HPDE6-E6E7 (cell line): Measurements from ENCODE around the gene MAPK7.

Experiments used
- DNase-seq: peaks from one replicate; pipeline ENCODE4 v3.0.0; 2011; ENCODE audit warnings: missing footprints; ENCODE audit errors: extremely low spot score

The MAPK7 gene

DNA sequence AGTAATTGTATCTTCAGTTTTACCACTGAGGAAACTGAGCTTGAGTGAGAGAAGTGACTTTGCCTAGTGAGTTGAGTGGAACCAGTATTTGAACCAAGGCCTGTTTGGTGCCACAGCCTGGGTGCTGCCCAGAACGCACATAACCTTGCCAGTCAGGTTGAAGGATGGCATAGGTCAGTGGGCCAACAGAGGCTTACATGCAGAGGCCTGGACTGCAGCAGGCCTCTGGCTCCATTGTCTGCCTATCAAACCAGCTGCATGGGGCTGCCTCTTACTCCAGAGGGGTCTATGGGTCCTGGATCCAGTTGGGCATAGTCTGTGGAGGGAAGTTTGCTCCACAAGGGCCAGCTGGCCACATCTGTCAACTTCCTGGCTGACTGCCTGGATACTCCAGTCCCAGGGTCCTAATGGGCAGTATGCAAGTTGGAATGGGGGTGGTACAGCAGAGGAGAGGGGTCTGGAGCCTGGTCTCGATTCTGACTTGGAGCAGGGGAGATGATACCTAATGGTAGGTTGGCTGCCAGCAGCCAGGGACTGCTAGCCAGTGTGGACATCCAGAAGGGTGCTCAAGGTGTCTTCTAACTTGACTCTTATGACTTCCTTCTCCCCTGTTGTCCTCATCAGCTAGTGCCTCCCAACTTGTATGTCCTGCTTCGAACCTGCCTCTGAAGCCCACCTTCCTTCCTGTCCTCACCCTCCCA lies 21.6 kb downstream of the MAPK7 start:
- DNase-seq = no peak

DNA sequence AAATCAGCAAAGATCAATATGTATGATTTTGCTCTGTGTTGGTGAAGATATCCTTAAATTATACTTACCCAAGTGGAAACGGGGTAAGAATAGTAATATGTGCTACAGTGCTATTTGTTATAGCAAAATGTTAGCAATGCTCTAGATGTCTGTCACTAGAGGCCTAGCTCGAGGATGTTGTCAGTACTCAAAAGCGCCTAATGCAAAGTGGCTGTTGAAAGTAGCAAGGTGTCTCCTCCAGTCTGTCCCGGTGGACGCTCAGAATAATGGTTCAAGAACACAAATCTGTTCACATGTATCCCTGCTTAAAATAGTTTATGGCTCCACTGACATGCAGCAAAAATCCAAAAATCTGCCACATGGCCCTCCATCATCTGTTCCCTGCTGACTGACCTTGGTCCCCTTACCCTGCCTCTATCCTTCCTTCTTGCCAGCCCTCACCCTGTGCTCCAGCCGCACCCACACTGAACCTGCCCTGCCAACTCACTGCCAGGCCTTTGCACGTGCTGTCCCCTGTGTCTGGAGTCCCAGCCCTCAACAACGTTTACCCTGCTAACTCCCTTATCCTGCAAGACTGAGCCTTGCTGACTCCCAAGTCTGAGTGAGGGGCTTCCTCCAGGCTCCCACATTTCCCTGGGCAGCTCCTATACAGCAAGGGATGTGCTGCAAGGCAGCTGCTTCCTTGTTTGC lies 23.2 kb downstream of the MAPK7 start:
- no peak for DNase-seq

DNA sequence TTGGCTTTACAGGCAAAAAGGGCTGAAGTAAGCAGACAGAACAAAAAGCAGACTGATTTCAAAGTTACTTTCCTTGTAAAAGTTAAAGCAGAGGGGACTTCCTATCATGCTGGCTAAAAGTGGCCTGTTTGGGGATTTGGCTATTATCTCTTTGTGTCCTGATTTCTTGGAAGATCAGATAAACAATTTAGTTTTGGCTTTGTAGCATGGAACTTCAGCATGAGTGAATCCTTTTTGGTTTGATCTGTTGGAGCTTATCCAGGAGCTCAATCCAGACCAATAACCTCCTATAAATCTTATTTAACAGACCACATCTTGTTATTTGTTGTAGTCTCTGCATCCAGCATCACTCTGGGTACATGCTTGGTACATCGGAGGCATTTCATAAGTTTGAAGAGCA lies 23.9 kb downstream of the MAPK7 start:
- no peak for DNase-seq

DNA sequence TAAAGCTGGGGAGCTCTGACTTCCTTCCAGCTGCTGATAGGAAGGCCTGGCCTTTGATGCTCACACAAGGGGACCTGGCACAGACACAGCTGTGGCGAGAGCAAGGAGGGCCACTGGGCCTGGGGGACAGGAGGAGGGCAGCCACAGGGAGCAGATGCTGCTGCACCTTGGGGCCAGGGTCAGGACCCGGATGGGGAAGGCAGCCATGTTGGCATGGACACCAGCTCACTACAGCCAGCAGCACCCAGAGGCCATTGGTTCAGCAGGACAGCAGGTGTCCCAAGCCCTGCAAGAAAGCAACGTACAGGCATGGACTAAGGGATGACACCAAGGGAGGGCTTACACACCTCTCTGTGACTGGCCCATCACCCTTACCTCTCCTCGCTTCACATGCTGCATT lies 24.7 kb downstream of the MAPK7 start:
- DNase-seq = no peak

DNA sequence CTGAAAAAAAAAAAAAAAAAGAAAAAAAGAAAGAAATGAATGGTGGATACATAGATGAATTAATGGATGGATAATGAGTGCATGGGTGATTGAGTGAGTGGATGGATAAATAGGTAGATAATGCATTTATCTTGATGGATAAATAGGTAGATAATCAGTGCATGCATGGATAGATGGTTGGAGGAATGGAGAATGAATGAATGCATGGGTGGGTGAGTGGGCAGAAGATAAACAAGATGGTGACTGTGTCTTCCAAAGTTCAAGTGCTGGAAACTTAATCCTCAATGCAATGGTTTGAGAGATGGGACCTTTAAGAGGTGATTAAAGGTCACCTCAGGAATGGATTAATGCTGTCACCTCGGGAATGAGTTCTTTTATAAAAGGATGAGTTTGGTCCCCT lies 26.0 kb downstream of the MAPK7 start:
- DNase-seq = no peak

- no peak for DNase-seq
Measured at GRCh38 chr17:19405114-19405513, 26.8 kb downstream of the MAPK7 start.

DNA sequence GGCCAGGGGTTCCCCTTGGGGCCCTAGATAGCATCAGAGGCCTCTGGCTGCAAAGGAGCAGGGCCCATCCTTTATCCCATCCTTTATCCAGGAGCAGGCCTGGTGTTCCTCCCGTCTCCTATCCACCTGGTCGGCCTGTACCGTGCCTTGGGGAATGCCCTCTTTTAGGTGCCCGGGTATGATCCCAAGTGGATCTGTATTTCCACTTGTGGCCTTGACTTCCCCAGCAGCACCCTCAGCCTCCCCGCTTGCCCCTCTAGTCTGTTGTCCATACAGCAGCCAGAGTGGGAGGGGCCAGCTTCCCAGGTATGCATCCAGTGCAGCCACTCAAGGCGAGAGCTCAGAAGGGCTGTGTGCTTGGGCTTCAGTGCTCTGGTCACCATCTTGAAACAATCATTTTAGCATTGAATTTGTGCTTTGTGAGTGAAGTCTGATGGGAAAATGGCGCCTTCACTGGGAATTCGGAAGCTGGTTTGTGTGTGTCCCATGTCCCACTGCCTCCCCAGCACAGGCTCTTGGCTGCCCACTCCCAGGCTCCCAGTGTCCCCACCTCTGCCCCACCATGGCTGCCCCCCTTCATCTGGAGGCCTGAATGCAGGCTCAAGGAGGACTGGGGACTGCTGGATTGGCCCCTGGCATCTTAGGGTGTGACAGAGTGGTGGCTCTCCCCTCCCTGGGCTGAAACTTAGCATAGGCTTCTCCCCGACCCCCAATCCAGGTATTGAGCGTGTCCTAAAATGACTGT lies 29.5 kb downstream of the MAPK7 start:
- no peak for DNase-seq

GRCh38 chr17:19408346-19408710 lies 30.0 kb downstream of the MAPK7 start:
- no peak for DNase-seq

- DNase-seq = no peak
Measured at GRCh38 chr17:19409066-19409465, 30.8 kb downstream of the MAPK7 start.

DNA sequence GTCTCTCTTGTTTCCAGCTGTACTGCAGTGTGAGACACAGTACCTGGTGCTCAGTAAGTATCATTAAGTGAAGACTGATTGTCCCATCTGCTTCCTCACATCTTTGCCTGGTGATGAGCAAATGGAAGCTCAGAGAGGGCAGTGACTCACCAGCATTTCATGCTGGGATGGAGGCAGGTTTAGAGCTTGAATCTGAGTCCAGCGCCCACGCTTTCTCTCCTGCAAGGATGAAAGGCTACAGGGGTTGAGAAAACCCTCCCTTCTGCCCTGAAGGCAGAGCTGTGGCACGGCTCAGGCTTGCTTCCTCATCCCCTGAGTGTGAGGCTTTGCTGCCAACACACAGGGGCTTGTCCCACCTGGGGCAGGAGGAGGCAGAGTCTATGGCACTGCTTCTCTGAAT lies 31.2 kb downstream of the MAPK7 start:
- peak; percentile 61 for DNase-seq

DNA sequence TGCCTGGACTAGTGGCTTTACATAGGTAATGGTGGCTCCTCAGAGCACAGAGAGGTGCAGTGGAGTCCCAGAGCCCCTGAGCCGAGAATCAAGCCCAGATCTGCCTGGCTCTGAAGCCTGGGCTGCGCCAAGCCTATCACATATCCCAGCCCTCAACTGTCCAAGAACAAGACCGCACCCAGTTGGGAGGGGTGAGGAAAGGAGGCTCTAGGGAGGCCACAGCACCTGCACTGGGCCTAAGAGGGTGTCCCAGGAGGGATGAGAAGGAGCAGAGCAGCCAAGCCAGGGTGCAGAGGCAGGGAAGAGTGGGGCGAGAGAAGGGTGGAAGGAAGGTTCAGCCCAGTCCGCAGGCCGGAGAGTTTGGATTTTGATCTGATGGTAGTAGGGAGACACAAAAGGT lies 31.8 kb downstream of the MAPK7 start:
- no peak for DNase-seq

- no peak for DNase-seq
Measured at GRCh38 chr17:19410875-19411620, 32.8 kb downstream of the MAPK7 start, which contains the start of gene RNF112. RNF112 (plus strand) TSS chr17:19411232; CDS start chr17:19411409, 177 bp downstream.

- DNase-seq = no peak
Measured at GRCh38 chr17:19411631-19412030, 33.3 kb downstream of the MAPK7 start.

- no peak for DNase-seq
Measured at GRCh38 chr17:19412510-19412909, 34.2 kb downstream of the MAPK7 start.

DNA sequence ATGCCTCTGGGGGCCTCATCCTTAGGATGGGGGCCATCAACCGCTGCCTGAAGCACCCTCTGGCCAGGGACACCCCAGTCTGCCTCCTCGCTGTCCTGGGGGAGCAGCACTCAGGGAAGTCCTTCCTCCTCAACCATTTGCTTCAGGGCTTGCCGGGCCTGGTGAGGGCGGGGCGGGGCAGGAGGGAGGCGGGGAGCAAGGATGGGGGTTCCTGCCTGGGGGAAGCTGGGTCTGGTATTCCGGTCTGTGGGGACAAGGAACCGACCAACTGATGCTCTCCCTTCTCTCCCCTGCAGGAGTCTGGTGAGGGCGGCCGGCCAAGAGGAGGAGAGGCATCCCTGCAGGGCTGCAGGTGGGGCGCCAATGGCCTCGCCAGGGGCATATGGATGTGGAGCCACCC lies 34.7 kb downstream of the MAPK7 start:
- DNase-seq = no peak

DNA sequence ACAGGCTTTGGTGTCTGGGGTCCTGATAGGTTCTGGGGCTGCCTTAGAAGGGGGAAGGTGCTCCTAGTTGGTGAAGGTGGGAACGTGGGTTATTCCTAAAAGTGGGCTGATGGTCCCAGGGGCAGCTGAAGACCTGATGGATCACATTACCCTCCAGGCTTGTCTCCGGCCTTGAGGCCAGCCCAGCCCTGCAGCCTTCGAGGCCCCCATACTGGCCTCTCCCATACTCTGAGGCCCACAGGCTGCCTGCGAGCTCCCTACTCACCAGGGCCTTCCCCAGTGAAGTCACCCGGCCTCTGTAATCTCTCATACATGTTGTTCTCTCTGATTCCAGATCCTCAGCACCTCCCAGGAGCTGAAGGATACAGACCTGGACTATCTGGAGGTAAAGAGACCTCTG lies 35.5 kb downstream of the MAPK7 start:
- no peak for DNase-seq

- DNase-seq = no peak
Measured at GRCh38 chr17:19414396-19415280, 36.3 kb downstream of the MAPK7 start.

DNA sequence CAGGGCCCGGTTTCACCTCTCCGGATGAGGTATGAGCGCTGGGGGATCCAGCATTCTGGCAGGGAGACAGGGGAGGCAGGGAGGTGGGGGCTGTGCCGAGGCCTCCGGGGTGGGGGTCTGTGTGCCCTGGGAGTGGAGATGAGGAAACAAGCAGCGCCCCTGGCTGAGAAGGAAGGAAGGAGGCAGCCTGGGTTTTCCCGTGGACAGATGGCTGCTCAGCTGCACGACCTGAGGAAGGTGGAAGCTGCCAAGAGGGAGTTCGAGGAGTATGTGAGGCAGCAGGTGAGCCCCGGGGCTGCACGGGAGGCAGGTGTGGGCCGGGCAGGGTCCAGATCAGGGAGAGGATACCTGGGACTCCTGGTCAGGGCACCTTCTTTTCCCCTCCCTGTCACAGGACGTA lies 37.0 kb downstream of the MAPK7 start:
- no peak for DNase-seq

DNA sequence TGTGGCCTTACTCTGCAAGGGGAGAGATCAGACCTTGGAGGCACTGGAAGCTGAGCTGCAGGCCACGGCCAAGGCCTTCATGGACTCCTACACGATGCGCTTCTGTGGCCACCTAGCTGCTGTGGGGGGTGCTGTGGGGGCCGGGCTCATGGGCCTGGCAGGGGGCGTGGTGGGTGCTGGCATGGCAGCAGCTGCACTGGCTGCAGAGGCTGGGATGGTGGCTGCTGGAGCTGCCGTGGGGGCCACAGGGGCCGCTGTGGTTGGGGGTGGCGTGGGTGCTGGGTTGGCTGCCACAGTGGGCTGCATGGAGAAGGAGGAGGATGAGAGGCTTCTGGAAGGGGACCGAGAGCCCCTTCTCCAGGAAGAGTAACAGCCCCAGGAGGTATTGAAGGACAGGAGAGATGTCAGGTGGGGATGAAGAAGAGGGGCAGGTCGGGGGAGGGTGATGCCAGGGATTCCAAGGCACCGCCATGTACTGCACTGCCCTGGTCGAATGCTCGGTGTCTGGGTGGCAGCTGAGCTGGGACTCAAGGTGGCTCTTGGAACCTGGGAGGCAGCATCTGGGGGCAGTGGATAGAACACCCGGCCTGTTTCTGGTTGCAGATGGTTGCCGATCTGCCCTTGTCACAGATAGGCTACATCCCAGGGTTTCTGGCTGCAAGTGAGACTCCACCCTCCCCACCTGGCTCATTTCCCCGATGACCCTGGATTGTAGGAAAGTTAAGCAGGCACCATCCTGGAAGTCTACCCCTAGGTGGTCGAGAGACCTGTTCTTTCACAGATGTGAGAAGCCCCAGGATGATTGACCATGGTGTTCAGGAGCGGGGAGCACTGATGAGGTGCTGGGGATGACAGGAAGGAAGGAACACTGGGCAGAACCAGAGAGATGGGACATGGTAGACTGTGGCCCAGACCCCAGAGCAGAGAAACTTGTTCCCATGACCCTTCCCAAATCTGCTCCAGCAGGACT lies 37.8 kb downstream of the MAPK7 start:
- DNase-seq = no peak

GRCh38 chr17:19417611-19418010 lies 39.3 kb downstream of the MAPK7 start:
- no peak for DNase-seq
